HG02588 (cell line): ENCODE data around the gene SCGB2A2.

Source experiments
- ATAC-seq: cut with Tn5 transposase; IDR thresholded peaks from one replicate; pipeline ENCODE4 v1.9.1; 2021; ENCODE audit warnings: mild to moderate bottlenecking, moderate library complexity; ENCODE audit not compliant: unreplicated experiment

SCGB2A2 gene

GRCh38 chr11:62298975-62299374, 29.0 kb downstream of the SCGB2A2 start, which contains the start of gene SCGB1D4:
Gene SCGB1D4 (minus strand): TSS chr11:62299075. CDS start chr11:62299010, 65 bp downstream.
- no peak for ATAC-seq

DNA sequence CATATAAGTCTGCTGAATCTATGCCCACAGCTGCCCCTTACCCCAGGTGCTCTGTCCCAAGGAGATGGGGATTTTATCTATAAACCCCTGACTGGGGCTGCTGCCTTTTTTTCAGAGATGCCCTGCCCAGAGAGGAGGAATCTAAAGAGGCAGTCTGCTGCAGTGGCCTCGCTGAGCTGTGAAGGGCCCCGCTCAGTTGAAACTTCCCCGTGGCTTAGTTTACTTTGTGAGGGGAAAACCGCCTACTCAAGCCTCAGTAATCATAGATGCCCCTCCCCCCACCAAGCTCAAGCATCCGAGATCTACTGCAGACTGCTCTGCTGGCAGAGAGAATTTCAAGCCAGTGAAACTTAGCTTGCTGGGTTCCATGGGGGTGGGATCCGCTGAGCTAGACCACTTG, 36.3 kb downstream of the SCGB2A2 start:
- ATAC-seq: no peak

- no peak for ATAC-seq
These were observed 38.0 kb downstream of the SCGB2A2 start for GRCh38 chr11:62307950-62308349.

DNA sequence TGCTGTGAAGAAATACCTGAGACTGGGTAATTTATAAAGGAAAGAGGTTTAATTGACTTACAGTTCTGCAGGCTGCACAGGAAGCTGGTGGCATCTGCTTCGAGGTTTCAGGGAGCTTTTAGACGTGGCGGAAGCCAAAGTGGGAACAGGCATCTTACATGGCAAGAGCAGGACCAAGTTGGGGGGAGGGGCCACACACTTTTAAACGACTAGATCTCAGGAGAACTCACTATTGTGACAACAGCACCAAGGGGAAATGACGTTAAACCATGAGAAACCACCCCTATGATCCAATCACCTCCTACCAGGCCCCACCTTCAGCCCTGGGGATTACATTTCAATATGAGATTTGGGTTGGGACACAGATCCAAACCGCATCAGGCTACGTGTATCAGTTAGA, 40.0 kb downstream of the SCGB2A2 start:
- ATAC-seq: no peak

- no peak for ATAC-seq
These were observed 45.5 kb downstream of the SCGB2A2 start for GRCh38 chr11:62315431-62315830.

- no peak for ATAC-seq
These were observed 52.6 kb downstream of the SCGB2A2 start for GRCh38 chr11:62322524-62322923.
